Hepatic stellate cell (primary cell): ENCODE measurements around the gene INPP4B.

Experiments
- DNase-seq: peaks from one replicate; pipeline ENCODE4 v3.0.0; 2011; ENCODE audit warnings: low spot score

INPP4B gene

GRCh38 chr4:142465526-142465925 lies 380.6 kb downstream of the INPP4B start:
- DNase-seq: no peak

GRCh38 chr4:142463206-142463605 lies 382.9 kb downstream of the INPP4B start:
- DNase-seq: no peak

GRCh38 chr4:142452161-142452855 lies 393.8 kb downstream of the INPP4B start:
- DNase-seq: no peak

GRCh38 chr4:142449771-142450373 lies 396.2 kb downstream of the INPP4B start:
- DNase-seq: no peak

- no peak for DNase-seq
These were observed 399.1 kb downstream of the INPP4B start for GRCh38 chr4:142447009-142447408.

GRCh38 chr4:142443469-142443868 lies 402.6 kb downstream of the INPP4B start:
- DNase-seq: no peak

GRCh38 chr4:142440093-142440492 lies 406.0 kb downstream of the INPP4B start:
- no peak for DNase-seq

DNA sequence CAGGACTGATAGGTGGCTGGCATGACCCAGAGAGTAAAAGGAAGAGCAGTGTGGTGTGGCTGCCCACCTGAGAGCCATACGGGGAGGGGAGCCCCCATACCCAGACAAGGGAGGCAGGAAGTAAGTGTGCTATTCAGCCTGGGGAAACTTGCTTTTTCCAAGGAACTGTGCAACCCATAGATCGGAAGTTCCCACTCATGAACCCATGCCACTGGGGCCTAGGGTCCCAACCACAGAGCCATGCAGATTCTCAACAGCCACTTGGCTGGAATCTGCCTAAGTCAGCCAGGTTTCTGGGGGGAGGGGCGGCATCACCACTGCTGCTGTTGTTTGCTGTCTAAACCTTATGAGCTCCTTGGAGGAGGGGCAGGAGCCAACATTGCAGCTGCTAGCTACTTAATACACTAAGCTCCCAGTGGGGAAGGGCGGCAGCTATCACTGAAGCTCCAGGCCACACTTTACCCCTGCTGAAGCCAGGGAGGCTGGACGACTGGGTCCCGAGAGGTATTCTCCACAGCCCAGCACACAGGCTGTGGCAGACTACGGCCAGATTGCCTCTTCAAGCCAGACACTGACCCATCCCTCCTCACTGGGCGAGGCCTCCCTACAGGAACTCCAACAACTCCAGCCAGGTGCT lies 410.4 kb downstream of the INPP4B start:
- DNase-seq: no peak

DNA sequence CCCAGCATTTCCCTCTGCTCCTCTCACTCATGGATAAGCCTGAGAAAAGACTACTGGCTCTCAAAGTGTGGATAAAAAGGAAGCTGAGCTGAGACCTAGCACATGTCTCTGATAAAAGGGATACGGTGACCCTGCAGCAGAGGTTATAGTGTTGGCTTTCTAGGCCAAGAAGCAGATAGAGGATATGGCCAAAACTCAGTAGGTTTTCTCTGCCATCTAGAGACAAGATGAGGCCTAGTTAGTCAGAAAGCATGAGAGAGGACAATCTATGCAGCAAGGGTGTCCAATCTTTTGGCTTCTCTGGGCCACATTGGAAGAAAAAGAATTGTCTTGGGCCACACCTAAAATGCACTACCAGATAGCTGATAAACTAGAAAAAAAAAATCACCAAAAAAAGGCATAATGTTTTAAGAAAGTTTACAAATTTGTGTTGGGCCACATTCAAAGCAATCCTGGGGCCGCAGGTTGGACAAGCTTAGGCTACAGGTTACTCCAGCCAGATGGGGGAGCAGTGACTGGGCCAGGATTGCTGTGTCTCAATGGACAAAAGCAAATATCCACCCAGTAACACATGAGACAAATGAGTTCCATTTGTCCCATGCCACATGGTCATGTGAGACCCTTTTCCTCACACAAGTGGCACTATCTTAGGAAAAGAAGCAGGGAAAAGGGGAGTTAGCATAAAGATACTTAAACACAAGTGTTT lies 411.4 kb downstream of the INPP4B start:
- DNase-seq: no peak

GRCh38 chr4:142428715-142429114 lies 417.4 kb downstream of the INPP4B start:
- DNase-seq: no peak

GRCh38 chr4:142427456-142427855 lies 418.6 kb downstream of the INPP4B start:
- DNase-seq: no peak

DNA sequence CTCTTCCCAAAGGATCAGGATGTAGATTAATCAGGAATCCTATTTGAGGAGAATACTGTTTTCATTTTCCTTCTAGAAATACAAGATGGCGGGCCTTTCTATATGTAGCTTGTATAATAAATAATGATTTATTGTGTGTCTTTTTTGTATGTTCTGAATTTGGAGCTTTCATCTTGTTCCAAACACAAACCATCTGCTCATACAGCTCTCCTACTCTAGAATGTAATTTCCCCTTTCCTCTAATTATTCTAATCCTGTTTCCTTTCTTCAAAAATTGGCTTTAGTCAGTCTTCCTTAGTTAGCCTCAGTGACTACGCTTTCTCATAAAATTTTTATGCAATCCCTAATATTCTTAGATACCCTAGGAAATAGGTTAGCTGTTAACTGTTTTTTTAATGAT lies 422.2 kb downstream of the INPP4B start:
- DNase-seq: no peak

DNA sequence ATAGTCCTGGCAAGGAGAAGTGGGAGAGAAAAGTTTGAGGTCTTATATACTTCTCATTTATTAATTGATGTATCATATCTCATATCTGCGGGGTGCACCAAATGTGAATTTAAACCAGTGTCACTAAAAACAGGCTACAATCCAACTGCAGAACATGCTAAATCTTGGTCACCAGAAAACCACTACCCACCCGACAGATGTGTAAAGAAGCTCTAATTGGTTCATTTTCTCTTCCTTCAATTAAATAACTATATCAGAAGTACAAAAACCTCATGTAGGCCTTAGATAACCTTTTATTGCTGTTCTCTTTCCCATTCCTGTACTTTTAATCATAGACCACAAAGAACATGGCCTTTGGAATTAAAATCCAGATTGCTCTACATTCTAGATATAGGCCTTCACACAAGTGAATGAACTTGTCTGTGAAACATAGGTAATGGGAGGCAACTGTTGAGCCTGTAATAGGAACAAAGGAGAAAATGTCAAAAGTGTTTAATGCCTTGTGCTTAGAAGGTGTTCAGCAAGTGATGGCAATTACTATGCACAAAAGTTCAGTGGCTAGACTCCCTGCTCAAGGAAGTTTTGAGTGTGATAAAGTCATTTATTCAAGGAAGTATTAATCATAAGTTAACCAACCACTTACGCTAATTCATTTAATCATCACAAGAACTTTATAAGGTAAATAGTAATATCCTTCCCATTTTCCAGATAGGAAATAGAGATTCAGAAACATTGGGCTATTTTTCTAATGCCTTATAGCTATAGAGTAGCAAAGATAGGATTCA lies 425.6 kb downstream of the INPP4B start:
- DNase-seq: no peak

- no peak for DNase-seq
These were observed 426.4 kb downstream of the INPP4B start for GRCh38 chr4:142419712-142420111.

DNA sequence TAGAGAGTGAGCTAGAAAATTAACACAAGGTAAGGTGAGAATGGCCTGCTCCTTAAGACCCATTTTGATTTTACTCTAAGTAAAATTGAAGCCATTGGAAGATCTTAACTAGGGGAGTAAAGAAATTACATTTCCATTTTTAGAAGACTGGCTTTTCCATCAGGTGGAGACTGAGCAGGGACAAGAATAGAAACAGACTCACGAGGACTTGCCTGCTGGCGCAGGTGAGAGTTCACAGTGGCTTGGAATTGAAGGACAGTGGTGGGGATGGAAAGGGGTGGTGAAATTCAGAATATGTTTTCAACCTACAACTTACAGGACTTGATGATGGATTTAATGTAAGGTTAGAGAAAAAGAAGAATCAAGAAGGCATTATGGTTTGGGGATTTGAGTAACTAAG lies 427.4 kb downstream of the INPP4B start:
- DNase-seq: no peak

DNA sequence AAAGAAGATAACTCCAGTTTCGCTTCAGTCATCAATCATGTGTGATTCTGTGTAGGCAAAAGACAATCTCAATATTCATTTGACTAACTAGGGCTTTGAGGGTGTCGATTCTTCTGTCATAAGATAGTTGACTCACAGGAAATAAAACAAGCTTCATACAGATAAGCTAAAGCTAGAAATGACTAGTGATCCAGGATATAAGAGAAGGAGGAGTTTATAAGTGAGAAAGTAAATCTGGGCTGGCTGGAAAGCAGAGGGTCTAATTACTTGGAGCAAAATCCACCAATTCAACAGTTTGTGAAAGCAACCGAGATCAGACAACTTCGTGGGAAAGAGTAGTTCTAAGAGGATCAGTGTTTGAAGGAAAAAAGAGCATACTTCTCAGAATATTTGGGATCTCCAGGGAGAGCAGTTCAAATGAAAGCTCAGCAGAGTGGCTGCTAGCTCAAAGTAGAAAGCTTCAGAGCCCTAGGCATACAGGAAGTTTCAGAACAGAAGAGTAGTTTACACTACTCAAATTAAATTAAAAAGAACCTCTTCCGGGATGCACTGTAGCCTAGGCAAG lies 429.3 kb downstream of the INPP4B start:
- no peak for DNase-seq

DNA sequence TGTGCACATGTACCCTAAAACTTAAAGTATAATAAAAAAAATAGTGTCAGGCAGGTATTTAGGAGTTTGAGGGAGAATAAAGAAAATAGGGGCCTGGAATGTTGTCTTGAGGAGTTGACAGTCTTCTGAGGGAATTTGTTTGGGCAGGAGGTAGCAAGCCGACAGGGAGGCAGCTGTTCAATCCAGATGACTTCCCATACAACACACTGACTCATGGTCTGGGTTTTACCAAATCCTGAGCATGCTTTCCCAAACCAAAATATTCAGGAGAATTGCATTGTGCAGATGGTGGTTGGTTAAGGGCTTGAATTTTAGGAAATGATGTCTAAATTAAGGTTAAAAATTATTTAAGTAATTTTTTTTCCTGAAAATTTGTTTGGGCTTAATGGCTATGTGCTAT lies 430.0 kb downstream of the INPP4B start:
- no peak for DNase-seq

DNA sequence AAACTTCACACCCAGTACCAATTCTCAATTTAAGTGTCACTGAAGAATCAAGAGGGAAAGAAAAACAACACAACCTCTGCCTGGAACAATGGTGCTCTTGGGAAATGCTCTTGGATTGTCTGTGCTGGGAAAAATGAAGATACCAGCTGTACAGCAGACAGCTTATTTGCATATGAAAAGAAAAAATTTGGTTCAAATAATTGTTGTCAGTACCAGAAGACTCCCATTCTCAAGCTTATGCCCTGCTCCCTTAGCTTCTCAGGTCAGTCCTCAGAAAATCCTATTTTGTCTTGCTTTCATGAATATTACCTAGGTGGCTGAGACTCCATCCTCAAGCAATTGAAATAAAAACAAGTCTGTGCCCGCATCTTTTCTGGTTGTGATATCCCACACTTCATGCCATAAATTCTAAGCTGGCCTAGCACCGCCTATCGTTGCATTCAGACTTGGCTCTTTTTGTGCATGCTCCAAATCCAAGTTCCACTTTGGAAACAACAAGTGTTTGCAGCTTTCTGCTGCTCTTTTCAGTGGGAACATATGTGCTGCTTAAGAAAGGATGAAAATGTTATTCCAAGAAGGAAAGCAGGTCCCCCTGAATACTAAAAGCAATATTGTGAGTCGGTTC lies 431.6 kb downstream of the INPP4B start:
- DNase-seq: no peak

- DNase-seq: no peak
These were observed 432.6 kb downstream of the INPP4B start for GRCh38 chr4:142413485-142413884.

GRCh38 chr4:142411993-142412392 lies 434.1 kb downstream of the INPP4B start:
- DNase-seq: no peak

- DNase-seq: no peak
These were observed 438.1 kb downstream of the INPP4B start for GRCh38 chr4:142408003-142408441.
